T-helper 2 cell treated with Interferon-gamma antibody and Interleukin-4, amounts not matched to agents 5 μg/mL and 100 μg/mL, for 36 hours (primary cell): ENCODE results near the gene CACNA1B.

Experiments
- DNase-seq: peaks from one replicate; pipeline ENCODE4 v3.0.0; 2021; ENCODE audit warnings: low spot score
- H3K27ac Mint-ChIP-seq: one replicate; pipeline ENCODE4 v1.8.0; 2021; ENCODE audit warnings: mild to moderate bottlenecking, mixed read lengths
- H3K27me3 Mint-ChIP-seq: one replicate; pipeline ENCODE4 v1.8.0; 2021; ENCODE audit warnings: low read depth, mixed read lengths
- H3K36me3 Mint-ChIP-seq: one replicate; pipeline ENCODE4 v1.8.0; 2021; ENCODE audit warnings: low read depth, mixed read lengths
- H3K4me1 Mint-ChIP-seq: one replicate; pipeline ENCODE4 v1.8.0; 2021; ENCODE audit warnings: low read depth, mixed read lengths
- H3K4me3 Mint-ChIP-seq: one replicate; pipeline ENCODE4 v1.8.0; 2022; ENCODE audit warnings: mild to moderate bottlenecking, moderate library complexity, mixed read lengths
- H3K9me3 Mint-ChIP-seq: one replicate; pipeline ENCODE4 v1.8.0; 2021; ENCODE audit warnings: mixed read lengths

Gene CACNA1B

DNA sequence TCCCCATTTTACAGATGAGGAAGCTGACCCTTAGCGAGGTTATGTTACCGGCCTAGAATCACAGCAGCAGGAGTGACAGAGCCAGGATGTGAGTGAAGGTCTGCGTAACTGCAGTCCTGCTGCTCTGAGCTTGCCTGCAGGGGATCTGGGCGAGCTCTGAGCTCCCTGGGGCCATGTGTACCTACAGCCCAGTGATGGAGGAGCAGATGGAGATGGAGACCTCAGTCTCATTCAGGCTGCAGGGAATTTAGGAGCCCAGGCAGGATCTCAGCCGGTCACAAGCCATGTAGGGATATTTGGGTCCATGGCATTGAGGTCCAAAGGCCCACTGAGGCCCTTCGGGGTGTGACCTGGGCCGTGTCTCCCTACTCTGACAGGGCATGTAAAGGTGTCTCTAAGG is 170.6 kb downstream of the CACNA1B start:
- Mint-ChIP-seq H3K27ac (no peak overlapping the region), H3K4me3 (no peak overlapping the region)

DNA sequence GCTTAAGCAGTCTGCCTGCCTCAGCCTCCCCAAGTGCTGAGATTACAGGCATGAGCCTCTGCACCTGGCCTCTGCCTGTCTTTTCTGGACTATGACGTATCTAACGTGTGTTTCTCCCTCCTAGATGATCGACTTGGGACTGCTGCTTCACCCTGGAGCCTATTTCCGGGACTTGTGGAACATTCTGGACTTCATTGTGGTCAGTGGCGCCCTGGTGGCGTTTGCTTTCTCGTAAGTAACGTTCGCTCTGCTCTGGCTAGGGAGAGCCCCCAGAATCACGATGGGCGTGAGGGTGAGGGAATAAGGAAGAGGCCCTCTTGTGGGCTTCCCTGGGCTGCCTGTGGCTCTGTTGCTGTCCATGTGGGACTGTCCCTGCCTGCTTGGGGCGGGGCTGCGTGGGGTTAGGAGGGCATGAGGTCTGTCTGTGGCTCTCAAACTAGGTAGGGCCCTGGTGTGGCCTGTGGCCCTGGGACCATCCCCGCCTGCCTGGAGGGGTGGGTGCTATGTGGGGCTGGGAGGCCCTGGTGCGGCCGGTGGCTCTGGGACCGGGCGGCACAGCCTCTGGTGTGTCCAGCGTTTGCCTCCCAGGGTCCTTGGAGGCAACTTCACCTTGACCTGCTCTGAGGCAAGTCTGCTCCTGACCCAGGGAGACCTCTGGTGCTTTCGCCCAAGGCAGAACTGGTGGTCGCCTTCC is 171.7 kb downstream of the CACNA1B start:
- DNase-seq, result no peak
- H3K4me3 Mint-ChIP-seq, result no peak overlapping the region
- H3K36me3 Mint-ChIP-seq, result no peaks in the 10 kb centered on the region
- no peaks in the 10 kb centered on the region for H3K4me1 Mint-ChIP-seq
- H3K9me3 Mint-ChIP-seq, result no peaks in the 10 kb centered on the region
- no peak overlapping the region for H3K27ac Mint-ChIP-seq
- no peaks in the 10 kb centered on the region for H3K27me3 Mint-ChIP-seq

More for the DNA sequence above, 170.6 kb downstream of the CACNA1B start:
- H3K9me3 Mint-ChIP-seq, result no peaks in the 10 kb centered on the region
- H3K27me3 Mint-ChIP-seq, result no peaks in the 10 kb centered on the region
- DNase-seq, result no peak
- H3K4me1 Mint-ChIP-seq, result no peaks in the 10 kb centered on the region
- no peaks in the 10 kb centered on the region for H3K36me3 Mint-ChIP-seq

DNA sequence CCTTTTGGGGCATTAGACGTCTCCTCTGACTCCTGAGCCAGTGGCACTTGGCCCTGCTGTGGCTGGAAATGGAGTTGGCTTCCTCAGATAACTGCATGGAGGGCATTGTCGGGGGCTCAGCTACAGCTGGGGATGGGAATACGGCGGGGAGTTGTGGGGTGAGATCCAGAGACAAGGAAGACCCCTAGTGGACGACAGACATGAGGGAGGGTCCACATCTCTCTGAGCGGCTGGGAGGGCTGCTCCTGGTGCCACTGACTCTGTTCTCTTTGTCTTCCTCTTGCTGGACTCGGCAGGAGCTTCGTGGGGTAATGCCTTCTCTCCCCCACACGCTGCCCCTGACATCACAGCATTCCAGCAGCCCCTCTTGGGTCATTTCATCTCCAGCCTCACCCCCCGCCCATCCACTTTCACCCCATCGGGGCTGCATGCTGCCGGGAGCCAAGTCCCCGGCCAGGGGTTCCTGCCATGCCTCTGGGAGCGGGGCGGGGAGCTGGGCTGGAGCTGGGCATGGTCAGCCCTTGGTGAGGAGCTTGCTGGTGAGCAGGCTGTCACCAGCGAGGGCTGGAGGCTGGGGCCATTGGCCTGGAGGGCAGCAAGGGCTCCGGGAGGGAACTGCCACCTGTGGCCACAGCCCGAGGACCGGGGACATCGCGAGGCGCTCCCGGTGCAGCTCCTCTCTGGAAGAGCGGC is 172.3 kb downstream of the CACNA1B start:
- no peak overlapping the region for H3K4me3 Mint-ChIP-seq
- no peaks in the 10 kb centered on the region for H3K4me1 Mint-ChIP-seq
- H3K27me3 Mint-ChIP-seq, result no peaks in the 10 kb centered on the region
- H3K36me3 Mint-ChIP-seq, result no peaks in the 10 kb centered on the region
- no peak for DNase-seq
- H3K27ac Mint-ChIP-seq, result no peak overlapping the region
- H3K9me3 Mint-ChIP-seq, result no peaks in the 10 kb centered on the region

DNA sequence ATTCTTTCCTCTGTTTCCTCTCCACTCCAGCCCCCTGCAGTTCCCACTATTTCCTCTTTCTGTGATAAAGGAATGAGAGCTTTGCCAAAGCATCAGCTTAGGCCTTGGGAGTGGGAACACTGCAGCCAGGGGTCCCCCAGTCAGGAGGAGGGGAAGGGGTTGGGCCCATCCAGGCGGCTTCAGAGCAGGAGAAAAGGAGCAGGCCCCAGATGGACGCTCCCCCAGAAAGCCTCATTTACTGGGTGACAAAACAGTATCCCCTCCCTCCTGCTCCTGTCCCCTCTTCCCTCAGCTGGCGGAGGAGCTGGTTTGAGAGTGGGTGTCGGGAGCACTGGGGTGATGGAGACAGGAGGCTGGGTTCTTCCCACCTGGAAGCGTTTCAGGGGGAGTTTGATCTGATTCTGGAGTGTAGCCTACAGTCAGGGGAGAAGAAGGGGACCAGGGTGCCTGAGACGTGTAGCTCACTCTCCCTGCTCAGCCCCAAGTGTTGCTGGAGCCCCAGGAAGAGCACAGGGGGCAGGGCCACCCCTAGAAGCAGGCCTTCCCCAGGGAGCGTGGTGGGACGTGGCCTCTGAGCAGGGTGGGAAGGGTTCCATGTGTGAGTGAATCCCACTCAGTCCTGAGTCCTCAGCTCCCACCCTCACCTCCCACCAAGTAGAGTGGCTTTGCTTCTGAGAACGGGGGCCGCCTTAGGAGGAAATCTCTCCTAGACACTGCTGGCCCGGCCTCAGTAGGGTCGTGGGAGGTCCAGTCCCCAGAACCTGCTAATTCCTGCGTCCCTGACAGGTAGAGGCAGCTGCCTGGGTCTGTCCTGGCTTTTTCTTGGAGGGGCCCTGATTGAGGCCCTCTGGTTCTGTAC is 173.1 kb downstream of the CACNA1B start:
- no peaks in the 10 kb centered on the region for H3K36me3 Mint-ChIP-seq
- no peak overlapping the region for H3K4me3 Mint-ChIP-seq
- no peak overlapping the region for H3K27ac Mint-ChIP-seq
- H3K4me1 Mint-ChIP-seq, result no peaks in the 10 kb centered on the region
- DNase-seq, result no peak
- H3K27me3 Mint-ChIP-seq, result no peaks in the 10 kb centered on the region
- H3K9me3 Mint-ChIP-seq, result no peaks in the 10 kb centered on the region

DNA sequence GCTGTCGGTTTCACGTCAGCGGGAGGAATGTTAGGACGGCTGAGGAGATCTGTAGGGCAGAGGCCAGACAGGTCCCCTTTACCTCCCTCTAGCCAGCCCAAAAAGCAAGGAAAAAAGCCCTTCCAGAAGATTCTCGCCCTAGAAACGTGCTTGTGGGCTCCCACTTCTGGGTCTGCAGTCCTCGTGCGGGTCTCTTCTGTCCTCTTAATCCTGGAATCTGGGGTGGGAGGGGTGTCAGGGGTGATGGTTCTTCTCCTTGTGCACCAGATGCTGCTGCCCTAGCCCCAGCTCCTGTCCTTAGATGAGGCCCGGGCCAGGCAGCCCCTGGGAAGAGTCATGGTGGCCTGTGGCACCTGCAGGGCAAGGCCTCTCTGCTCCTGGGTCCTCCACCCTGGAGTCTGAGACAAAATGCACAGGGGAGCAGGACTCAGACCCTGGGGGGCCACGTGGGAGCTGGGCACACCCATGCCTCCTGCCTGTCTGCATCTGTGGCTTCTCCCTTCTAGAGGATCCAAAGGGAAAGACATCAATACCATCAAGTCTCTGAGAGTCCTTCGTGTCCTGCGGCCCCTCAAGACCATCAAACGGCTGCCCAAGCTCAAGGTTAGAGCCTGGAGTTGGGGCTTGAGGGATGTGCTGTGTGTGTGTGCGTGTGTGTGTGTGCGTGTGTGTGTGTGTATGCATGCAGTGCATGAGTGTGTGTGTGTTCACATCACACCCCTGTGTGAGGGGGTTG is 174.2 kb downstream of the CACNA1B start:
- H3K27me3 Mint-ChIP-seq, result no peaks in the 10 kb centered on the region
- no peak for DNase-seq
- H3K9me3 Mint-ChIP-seq, result no peaks in the 10 kb centered on the region
- no peaks in the 10 kb centered on the region for H3K4me1 Mint-ChIP-seq
- H3K36me3 Mint-ChIP-seq, result no peaks in the 10 kb centered on the region
- no peak overlapping the region for H3K4me3 Mint-ChIP-seq
- H3K27ac Mint-ChIP-seq, result no peak overlapping the region

DNA sequence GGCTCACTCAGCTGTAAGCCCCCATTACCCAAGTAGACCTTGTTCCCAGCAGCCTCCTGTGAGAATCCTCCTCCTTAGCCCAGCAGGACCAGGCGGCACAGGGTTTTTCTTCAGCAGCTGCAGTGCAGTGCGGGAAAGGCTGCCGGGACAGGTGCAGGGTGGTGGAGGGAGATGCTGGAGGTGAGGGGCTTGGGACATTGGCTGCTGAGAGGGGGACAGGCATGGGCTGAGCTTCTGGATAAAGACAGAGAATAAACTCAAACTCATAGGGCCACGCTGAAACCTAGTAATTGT is 174.7 kb downstream of the CACNA1B start:
- no peak for DNase-seq
- H3K36me3 Mint-ChIP-seq, result no peaks in the 10 kb centered on the region
- H3K4me1 Mint-ChIP-seq, result no peaks in the 10 kb centered on the region

DNA sequence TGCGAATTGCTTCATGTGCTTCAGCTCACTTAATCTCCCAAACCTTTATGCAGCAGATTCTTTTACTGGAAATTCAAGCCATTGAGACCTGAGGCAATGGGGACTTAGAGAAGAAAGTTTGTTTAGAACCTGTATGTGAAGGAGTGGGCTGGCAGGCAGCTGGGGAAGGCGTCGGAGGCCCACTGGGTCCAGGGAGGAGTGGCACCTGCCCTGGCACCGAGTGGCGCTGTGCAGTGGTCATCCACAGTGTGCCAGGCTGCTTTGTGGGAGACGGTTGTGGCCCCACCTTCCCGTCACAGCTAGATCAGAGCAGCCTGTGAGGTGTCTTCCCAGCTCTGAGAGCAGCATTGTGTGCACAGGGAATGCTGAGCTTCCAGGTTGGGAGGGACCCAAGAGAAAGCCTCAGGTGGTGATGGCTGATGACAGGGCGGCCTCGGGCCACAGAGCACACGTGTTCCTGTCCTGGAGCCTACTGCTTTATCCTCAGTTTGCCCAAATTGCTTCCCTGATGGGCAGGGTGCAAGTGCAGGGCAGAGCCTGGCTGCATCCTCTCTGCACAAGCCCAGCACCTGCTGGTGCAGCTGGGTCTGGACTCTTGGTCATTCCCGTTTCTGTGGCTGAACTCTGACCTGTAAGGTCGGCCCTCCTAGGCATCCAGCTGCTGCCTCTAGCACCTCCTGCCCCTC is 175.2 kb downstream of the CACNA1B start:
- Mint-ChIP-seq H3K27me3 (no peaks in the 10 kb centered on the region), H3K36me3 (no peaks in the 10 kb centered on the region), H3K4me1 (no peaks in the 10 kb centered on the region), H3K4me3 (no peak overlapping the region), H3K27ac (no peak overlapping the region), H3K9me3 (no peaks in the 10 kb centered on the region)
- no peak for DNase-seq

More for the DNA sequence above, 174.7 kb downstream of the CACNA1B start:
- Mint-ChIP-seq H3K4me3 (no peak overlapping the region), H3K27ac (no peak overlapping the region), H3K9me3 (no peaks in the 10 kb centered on the region), H3K27me3 (no peaks in the 10 kb centered on the region)

DNA sequence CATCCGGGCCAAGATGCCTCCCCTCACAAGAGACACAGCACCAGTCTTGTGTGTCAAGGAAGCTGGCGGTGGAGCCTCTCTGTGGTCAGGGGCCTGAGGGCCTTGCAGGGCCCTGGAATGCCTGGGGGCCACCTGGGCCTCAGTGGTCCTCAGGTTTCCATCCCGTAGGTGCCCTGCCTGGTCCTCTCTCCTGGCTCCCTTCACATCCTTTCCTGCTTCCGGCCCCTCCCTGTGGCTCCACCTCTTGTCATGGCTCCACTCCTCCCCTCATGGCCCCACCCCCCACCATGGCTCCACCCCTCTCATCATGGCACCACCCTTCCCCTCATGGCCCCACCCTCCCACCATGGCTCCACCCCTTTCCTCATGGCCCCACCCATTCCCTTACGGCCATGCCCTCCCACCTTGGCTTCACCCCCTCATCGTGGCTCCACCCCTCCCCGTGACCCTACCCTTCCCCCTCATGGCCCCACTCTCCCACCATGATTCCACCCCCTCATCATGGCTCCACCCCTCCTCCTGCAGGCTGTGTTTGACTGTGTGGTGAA is 175.8 kb downstream of the CACNA1B start:
- Mint-ChIP-seq H3K4me1 (no peaks in the 10 kb centered on the region), H3K27me3 (no peaks in the 10 kb centered on the region)

DNA sequence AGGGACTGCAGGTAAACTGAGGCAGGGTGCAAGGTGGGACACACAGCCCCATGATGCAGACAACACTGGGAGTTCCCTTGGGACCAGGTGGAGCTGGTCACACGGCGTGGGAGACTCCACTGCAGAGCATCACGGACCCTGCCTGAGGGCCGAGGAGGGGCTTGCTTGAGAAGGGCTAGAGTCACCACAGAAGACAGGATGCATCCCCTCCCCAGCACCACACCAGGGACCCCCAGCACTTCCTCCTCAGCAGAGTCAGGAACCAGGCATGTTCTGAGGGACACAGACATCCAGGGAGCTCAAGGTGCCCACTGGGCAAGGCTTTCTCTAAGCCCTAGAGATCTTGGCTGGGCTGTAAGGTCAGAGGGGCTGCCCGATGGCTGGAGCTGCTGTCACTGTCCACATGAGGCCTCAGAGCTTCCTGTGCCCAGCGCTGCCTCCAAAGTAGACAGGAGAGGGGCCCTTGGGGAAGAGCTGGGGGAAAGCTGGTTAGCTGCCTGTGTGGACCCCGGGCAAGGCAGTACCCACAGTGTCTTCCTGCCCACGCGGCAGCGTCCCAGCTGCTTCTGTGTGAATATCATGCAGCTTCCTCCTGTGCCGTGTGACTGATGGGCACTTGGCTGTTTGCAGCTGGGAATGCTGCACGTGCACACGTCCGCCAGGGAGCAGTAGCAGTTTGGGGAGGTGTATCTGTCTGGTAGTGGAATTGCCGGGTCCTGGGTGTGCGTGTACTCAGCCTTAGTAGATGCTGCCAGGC is 176.6 kb downstream of the CACNA1B start:
- no peak for DNase-seq
- no peaks in the 10 kb centered on the region for H3K9me3 Mint-ChIP-seq
- no peaks in the 10 kb centered on the region for H3K36me3 Mint-ChIP-seq
- no peak overlapping the region for H3K27ac Mint-ChIP-seq
- H3K4me1 Mint-ChIP-seq, result no peaks in the 10 kb centered on the region
- H3K4me3 Mint-ChIP-seq, result no peak overlapping the region
- H3K27me3 Mint-ChIP-seq, result no peaks in the 10 kb centered on the region

More for the DNA sequence above, 175.8 kb downstream of the CACNA1B start:
- no peaks in the 10 kb centered on the region for H3K9me3 Mint-ChIP-seq
- H3K4me3 Mint-ChIP-seq, result no peak overlapping the region
- no peak for DNase-seq
- H3K27ac Mint-ChIP-seq, result no peak overlapping the region
- no peaks in the 10 kb centered on the region for H3K36me3 Mint-ChIP-seq

DNA sequence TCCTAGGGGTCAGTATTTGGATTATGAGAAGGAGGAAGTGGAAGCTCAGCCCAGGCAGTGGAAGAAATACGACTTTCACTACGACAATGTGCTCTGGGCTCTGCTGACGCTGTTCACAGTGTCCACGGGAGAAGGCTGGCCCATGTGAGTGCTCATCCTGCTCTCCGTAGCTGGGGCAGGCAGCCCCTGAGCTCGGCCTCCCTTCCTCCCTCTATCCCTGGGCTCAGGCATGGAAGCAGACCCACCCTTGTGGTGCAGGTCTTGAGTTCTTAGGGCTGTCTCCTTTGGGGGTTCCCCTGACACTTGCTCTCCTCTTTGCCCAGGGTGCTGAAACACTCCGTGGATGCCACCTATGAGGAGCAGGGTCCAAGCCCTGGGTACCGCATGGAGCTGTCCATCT is 180.1 kb downstream of the CACNA1B start:
- Mint-ChIP-seq H3K27ac (no peak overlapping the region), H3K4me3 (no peak overlapping the region), H3K36me3 (no peaks in the 10 kb centered on the region), H3K27me3 (no peaks in the 10 kb centered on the region), H3K4me1 (no peaks in the 10 kb centered on the region), H3K9me3 (no peaks in the 10 kb centered on the region)
- no peak for DNase-seq

DNA sequence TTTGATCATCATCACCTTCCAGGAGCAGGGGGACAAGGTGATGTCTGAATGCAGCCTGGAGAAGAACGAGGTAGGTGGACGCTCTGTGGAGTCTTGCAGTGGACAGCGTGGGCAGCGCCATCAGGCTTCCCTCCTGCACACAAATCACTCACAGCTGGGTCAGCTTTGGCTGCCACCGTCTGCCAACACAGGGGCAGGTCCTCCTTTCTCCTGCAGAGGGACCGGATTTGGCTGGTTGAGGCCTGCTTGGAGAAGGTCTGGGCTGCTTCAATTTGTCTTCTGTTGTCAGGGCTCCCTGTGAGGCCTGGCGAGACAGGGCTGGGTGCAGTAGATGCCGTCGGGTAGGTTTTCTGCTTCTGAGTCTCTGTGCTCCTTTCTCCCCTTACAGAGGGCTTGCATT is 180.6 kb downstream of the CACNA1B start:
- no peaks in the 10 kb centered on the region for H3K27me3 Mint-ChIP-seq
- no peaks in the 10 kb centered on the region for H3K36me3 Mint-ChIP-seq
- DNase-seq, result no peak
- no peak overlapping the region for H3K27ac Mint-ChIP-seq
- H3K9me3 Mint-ChIP-seq, result no peaks in the 10 kb centered on the region
- H3K4me3 Mint-ChIP-seq, result no peak overlapping the region
- no peaks in the 10 kb centered on the region for H3K4me1 Mint-ChIP-seq

DNA sequence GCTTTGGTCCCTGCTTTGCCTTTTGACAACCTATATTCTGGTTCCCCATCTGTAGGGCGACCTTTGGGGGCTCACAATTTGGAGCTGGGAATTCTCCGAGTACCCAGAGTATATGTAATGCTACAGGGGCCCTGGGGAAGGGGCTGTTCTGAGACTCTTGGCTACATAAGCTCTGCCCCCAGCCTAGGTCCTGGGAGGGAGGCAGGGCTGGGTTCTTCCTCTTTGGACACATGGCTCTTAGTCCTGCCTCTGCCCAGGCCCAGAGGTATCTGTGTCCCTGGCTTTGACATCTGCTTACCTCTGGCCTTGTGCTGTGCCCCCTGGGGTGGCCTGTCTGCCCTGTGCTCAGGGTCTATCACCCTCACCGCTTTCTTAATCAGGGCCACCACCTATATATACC is 181.6 kb downstream of the CACNA1B start:
- Mint-ChIP-seq H3K9me3 (no peaks in the 10 kb centered on the region), H3K27me3 (no peaks in the 10 kb centered on the region), H3K4me1 (no peaks in the 10 kb centered on the region), H3K27ac (no peak overlapping the region), H3K36me3 (no peaks in the 10 kb centered on the region), H3K4me3 (no peak overlapping the region)
- DNase-seq, result no peak

DNA sequence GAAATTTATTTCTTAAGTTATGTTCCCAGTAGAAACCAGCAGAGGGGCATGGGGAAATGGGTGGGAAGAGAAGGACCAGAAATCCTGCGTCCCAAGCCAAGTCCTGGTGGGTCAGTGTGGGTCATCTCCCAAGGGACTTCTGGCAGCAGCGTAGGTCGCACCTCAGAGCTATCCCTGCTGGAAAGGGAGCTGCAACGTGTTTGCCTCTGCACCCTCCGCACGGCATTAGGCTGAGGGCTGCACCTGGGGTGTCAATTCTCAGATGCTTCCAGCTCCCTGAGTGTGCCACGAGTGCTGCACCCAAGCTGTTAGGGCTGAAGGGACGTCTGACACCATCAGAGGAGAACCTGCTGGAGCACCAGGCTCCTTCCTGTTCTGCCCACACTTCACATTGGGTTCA is 182.8 kb downstream of the CACNA1B start:
- no peaks in the 10 kb centered on the region for H3K36me3 Mint-ChIP-seq
- no peaks in the 10 kb centered on the region for H3K27me3 Mint-ChIP-seq
- H3K4me1 Mint-ChIP-seq, result no peaks in the 10 kb centered on the region
- H3K27ac Mint-ChIP-seq, result no peak overlapping the region
- DNase-seq, result no peak
- H3K9me3 Mint-ChIP-seq, result no peaks in the 10 kb centered on the region
- no peak overlapping the region for H3K4me3 Mint-ChIP-seq
